GM12878 (cell line): ENCODE data around the gene TBXAS1. TPM values are rescaled to one million over a fixed set of nuclear protein-coding genes. Genes with fewer than 3 reads are reported as not detected.

Experiments
- ATAC-seq: fragments of 200-7000 bp; cut with Tn5 transposase; 3 replicates; pipeline ENCODE4 v1.9.1; 2020; ENCODE audit warnings: mild to moderate bottlenecking, moderate library complexity
- BruUV-seq: library from RNA; stranded (reverse); fragments of 400-500 nt; replicated peaks from 2 replicates; lab custom pipeline; 2021; lab: Mats Ljungman, UMichigan
- CTCF ChIA-PET: fragments of 300-600 bp; sonication (Branson Sonifier 250); formaldehyde crosslinking; extraction: SDS; loops from one replicate; lab custom pipeline; 2021; ENCODE audit warnings: inconsistent platforms; lab: Yijun Ruan, JAX
- POLR2A ChIA-PET: fragments of 350-600 bp; formaldehyde crosslinking; extraction: SDS; loops from one replicate; lab custom pipeline; 2021; ENCODE audit warnings: inconsistent platforms; lab: Charles Lee
- RAD21 ChIA-PET: fragments of 300-600 bp; sonication (Branson Sonifier 250); formaldehyde crosslinking; loops from one replicate; lab custom pipeline; 2023; ENCODE audit warnings: antibody characterized with exemption; ENCODE audit not compliant: unreplicated experiment; lab: Charles Lee
- SMC1A ChIA-PET: fragments of 300-600 bp; sonication (Branson Sonifier 250); formaldehyde crosslinking; loops from one replicate; lab custom pipeline; 2023; ENCODE audit not compliant: unreplicated experiment, uncharacterized antibody; lab: Charles Lee
- DNase-seq: peaks from one replicate; pipeline ENCODE4 v3.0.0-alpha.2; 2011; ENCODE audit warnings: low read depth, low spot score
- FAIRE-seq: peaks from 3 replicates; lab custom pipeline; 2011; peaks lifted over from hg19 to GRCh38; lab: Jason Lieb, UNC
- H2AFZ ChIP-seq: 2 replicates; pipeline ENCODE4 v1.6.0; 2011; ENCODE audit warnings: low read depth, low read length, control low read depth; ENCODE audit not compliant: control insufficient read depth
- H3K27ac ChIP-seq: 2 replicates; pipeline ENCODE4 v1.5.1; 2011; ENCODE audit warnings: control low read depth; ENCODE audit not compliant: control insufficient read depth, insufficient read depth
- H3K27me3 ChIP-seq, 2 experiments: replicated peaks in 1 of 2; 2 replicates each; pipeline versions ENCODE4 v1.6.0 to v1.6.1; 2011; ENCODE audit warnings: low read length in 1 of 2; ENCODE audit not compliant: control insufficient read depth in 2 of 2, insufficient read depth in 2 of 2
- H3K36me3 ChIP-seq, 2 experiments: 2 replicates each; pipeline ENCODE4 v1.5.1; 2011; ENCODE audit warnings: low read length in 1 of 2; ENCODE audit not compliant: control insufficient read depth in 2 of 2, insufficient read depth in 2 of 2
- H3K4me1 ChIP-seq: 2 replicates; pipeline ENCODE4 v1.6.1; 2011; ENCODE audit warnings: mild to moderate bottlenecking, low read length, moderate library complexity, mixed read lengths; ENCODE audit not compliant: control insufficient read depth, insufficient read depth
- H3K4me2 ChIP-seq: 2 replicates; pipeline ENCODE4 v1.6.0; 2011; ENCODE audit warnings: control low read depth; ENCODE audit not compliant: control insufficient read depth, insufficient read depth
- H3K4me3 ChIP-seq: fragments of 200-600 bp; sonication (generic); 2 replicates; pipeline ENCODE4 v1.5.1; 2016
- H3K79me2 ChIP-seq: 2 replicates; pipeline ENCODE4 v1.6.0; 2011; ENCODE audit warnings: low read length; ENCODE audit not compliant: control insufficient read depth, insufficient read depth
- H3K9ac ChIP-seq: 2 replicates; pipeline ENCODE4 v1.8.0; 2011; ENCODE audit warnings: low read length, control low read depth, mixed read lengths; ENCODE audit not compliant: control insufficient read depth, insufficient read depth
- H3K9me3 ChIP-seq: replicated peaks from 3 replicates; pipeline ENCODE4 v1.5.1; 2011; ENCODE audit warnings: mild to moderate bottlenecking, low read length; ENCODE audit not compliant: control insufficient read depth, insufficient read depth
- H4K20me1 ChIP-seq: 2 replicates; pipeline ENCODE4 v1.6.0; 2011; ENCODE audit not compliant: control insufficient read depth, insufficient read depth
- BHLHE40 ChIP-seq, 2 experiments: fragments of 450-650 bp in 1 of 2; IDR thresholded peaks; 2 replicates each; pipeline ENCODE4 v1.6.1; 2011 to 2017; ENCODE audit warnings: low read depth in 2 of 2, borderline replicate concordance in 1 of 2, improper control_type of control experiment in 1 of 2, low read length in 1 of 2, mild to moderate bottlenecking in 1 of 2
- FOXM1 ChIP-seq: IDR thresholded peaks from 2 replicates; pipeline ENCODE4 v1.6.1; 2012; ENCODE audit warnings: low read depth, mild to moderate bottlenecking, inconsistent platforms, low read length, moderate library complexity
- HDAC6 ChIP-seq: fragments of 200-600 bp; sonication (generic); IDR thresholded peaks from one replicate; pipeline ENCODE4 v1.8.0; 2017; ENCODE audit warnings: antibody characterized with exemption; ENCODE audit not compliant: unreplicated experiment
- MTA3 ChIP-seq: IDR thresholded peaks from 2 replicates; pipeline ENCODE4 v1.6.1; 2012; ENCODE audit warnings: low read length, inconsistent platforms, borderline replicate concordance
- POLR2A ChIP-seq: IDR thresholded peaks from 2 replicates; pipeline ENCODE4 v1.6.1; 2011; ENCODE audit warnings: low read depth, mild to moderate bottlenecking, low read length
- SP1 ChIP-seq: IDR thresholded peaks from one replicate; pipeline ENCODE4 v1.6.1; 2011; ENCODE audit warnings: low read depth, low read length
- SRF ChIP-seq, 2 experiments: IDR thresholded peaks; 2 replicates each; pipeline ENCODE4 v1.6.1; 2011; ENCODE audit warnings: low read depth in 2 of 2, low read length in 2 of 2, mild to moderate bottlenecking in 1 of 2, moderate library complexity in 1 of 2
- WGBS: methylation state at CpG from one replicate; pipeline ENCODE4 v1.1.6; 2016; ENCODE audit warnings: low lambda C conversion rate; ENCODE audit not compliant: insufficient replicate concordance, insufficient coverage; ENCODE audit errors: missing lambda C conversion rate; 5-methylcytosine and 5-hydroxymethylcytosine counted together
- in situ Hi-C: fragments of 300-500 bp; cut with MboI; formaldehyde crosslinking; loops from 9 replicates; pipeline ENCODE4 v1.14.3; 2018; ENCODE audit warnings: mixed read lengths
- intact Hi-C: fragments of 100-400 bp; cut with micrococcal nuclease; formaldehyde crosslinking; loops from one replicate; pipeline ENCODE4 v1.14.2; 2022; ENCODE audit not compliant: unreplicated experiment
- polyA plus RNA-seq, 11 experiments: library from polyadenylated mRNA; depleted of rRNA in 4 of 11; unstranded in 6 of 11; stranded (reverse) in 5 of 11; fragments of >200 nt; fragmentation: Nextera tagmentation in 4 of 11; fragmentation: Illumina TruSeq in 1 of 11; extraction: Ambion mirVana in 4 of 11; extraction: Trizol in 1 of 11; gene quantifications; 1 replicate in 1 of 11; 2 replicates in 10 of 11; pipeline versions ENCODE4 v1.2.1 to v1.2.3, GENCODE V29; 2011 to 2016; ENCODE audit warnings: inconsistent platforms in 2 of 11, missing spikeins in 2 of 11, low read depth in 1 of 11
- total RNA-seq, 4 experiments: library from RNA; depleted of rRNA in 3 of 4; stranded (reverse); fragments of >200 nt in 3 of 4; fragmentation: Illumina TruSeq in 1 of 4; extraction: Trizol in 1 of 4; gene quantifications; 2 replicates each; pipeline versions ENCODE4 v1.2.1 to v1.2.3, GENCODE V29; 2013 to 2021
- TF ChIP-seq, protein P1 (sequence below): fragments of 450-650 bp; IDR thresholded peaks from 2 replicates; pipeline ENCODE4 v1.6.1; 2017; ENCODE audit warnings: mild to moderate bottlenecking, moderate library complexity

The TBXAS1 gene
- total and polyA plus RNA-seq, 10 of the 15 experiments (the other 5 are each of a cell fraction or from before 2014, with no cell fraction given) = 1.5 to 32.7 (median 16.3) TPM

DNA sequence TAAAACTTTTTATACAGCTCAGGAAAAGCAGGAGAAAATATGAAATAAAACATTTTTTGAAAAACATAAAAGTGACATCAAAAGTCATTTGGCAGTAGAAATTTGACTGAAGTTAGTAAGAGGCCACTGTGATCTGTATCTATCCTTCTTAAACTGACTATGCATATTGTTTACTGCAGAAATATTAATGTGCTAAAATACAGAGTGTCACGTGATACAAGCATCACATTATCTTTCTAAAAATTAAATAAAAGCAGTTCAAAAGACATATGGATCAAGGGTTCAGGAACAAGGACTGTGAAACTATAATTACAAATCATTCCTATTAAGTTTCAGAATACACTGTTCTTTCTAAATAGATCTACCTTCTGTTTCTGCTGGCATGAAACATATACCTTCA lies 200.0 kb downstream of the TBXAS1 start:
- Histone ChIP-seq H3K4me3 (no peak overlapping the region), H3K9ac (no peak overlapping the region), H3K36me3 (peaks cover 4 to 5% of the 10 kb centered on the region in 2 experiments; a peak in 3 of 4 replicates), H3K9me3 (no peaks in the 10 kb centered on the region), H2AFZ (no peak overlapping the region), H3K4me1 (no peaks in the 10 kb centered on the region), H4K20me1 (no peaks in the 10 kb centered on the region), H3K27me3 (no peaks in the 10 kb centered on the region), H3K27ac (no peak overlapping the region), H3K4me2 (no peak overlapping the region), H3K79me2 (no peaks in the 10 kb centered on the region)
- TF ChIP-seq SP1 (no peak), POLR2A (no peak), MTA3 (no peak), BHLHE40 (IDR thresholded peaks at IDR 0.05; ENCODE audit: borderline replicate concordance in 1 of 2, low read depth in 2 of 2, low read length in 1 of 2) (no peak), FOXM1 (no peak), HDAC6 (no peak), SRF (IDR thresholded peaks at IDR 0.05; ENCODE audit: low read depth in 2 of 2, low read length in 2 of 2) (no peak)
- TF ChIP-seq, protein P1, sequence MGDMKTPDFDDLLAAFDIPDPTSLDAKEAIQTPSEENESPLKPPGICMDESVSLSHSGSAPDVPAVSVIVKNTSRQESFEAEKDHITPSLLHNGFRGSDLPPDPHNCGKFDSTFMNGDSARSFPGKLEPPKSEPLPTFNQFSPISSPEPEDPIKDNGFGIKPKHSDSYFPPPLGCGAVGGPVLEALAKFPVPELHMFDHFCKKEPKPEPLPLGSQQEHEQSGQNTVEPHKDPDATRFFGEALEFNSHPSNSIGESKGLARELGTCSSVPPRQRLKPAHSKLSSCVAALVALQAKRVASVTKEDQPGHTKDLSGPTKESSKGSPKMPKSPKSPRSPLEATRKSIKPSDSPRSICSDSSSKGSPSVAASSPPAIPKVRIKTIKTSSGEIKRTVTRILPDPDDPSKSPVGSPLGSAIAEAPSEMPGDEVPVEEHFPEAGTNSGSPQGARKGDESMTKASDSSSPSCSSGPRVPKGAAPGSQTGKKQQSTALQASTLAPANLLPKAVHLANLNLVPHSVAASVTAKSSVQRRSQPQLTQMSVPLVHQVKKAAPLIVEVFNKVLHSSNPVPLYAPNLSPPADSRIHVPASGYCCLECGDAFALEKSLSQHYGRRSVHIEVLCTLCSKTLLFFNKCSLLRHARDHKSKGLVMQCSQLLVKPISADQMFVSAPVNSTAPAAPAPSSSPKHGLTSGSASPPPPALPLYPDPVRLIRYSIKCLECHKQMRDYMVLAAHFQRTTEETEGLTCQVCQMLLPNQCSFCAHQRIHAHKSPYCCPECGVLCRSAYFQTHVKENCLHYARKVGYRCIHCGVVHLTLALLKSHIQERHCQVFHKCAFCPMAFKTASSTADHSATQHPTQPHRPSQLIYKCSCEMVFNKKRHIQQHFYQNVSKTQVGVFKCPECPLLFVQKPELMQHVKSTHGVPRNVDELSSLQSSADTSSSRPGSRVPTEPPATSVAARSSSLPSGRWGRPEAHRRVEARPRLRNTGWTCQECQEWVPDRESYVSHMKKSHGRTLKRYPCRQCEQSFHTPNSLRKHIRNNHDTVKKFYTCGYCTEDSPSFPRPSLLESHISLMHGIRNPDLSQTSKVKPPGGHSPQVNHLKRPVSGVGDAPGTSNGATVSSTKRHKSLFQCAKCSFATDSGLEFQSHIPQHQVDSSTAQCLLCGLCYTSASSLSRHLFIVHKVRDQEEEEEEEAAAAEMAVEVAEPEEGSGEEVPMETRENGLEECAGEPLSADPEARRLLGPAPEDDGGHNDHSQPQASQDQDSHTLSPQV = no peak
- WGBS = 83% methylated on average over 1 of the region's 1 CpG
- ChIA-PET SMC1A (interaction anchor here (0.6 kb wide), 1 partner anchor 84 kb away, joined by 3 read pairs; no protein-coding TSS in a partner anchor), POLR2A (no interaction called here), CTCF (no interaction called here), RAD21 (no interaction called here)
- ATAC-seq = no peak
- no peak for DNase-seq
- in situ Hi-C loops (no loop called here), intact Hi-C loops (no loop called here)
- FAIRE-seq = no peak
- BruUV-seq = no TSS peak
